HG03045 (cell line): ENCODE measurements around the gene NEDD4.
"Not testable (repeated sequence)": the region's sequence is repeated elsewhere in the genome, so short reads cannot be mapped to it uniquely, and the experiment has no call there.

Experiments
- ATAC-seq: cut with Tn5 transposase; IDR thresholded peaks from one replicate; pipeline ENCODE4 v1.9.1; 2021; ENCODE audit warnings: mild to moderate bottlenecking, moderate library complexity; ENCODE audit not compliant: unreplicated experiment

NEDD4 gene

DNA sequence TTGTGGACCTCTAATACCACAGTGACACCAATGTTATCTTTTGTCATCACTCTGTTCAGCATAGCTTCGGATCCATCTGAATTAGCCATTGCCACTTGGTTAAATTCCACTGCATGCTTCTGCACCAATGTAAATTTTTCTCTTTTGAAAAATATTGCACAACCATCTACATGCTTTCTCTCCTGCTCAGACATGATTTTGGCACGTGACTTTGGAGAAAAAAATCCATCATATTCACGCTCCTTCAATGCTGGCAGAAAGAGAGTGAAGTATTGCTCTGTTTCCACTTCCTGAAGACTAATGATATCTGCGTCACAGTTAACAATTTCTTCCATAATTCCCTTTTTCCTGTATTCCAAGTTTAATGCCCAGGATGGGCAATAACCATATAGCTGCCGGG lies 13.0 kb upstream of the NEDD4 start:
- not testable (repeated sequence) for ATAC-seq

DNA sequence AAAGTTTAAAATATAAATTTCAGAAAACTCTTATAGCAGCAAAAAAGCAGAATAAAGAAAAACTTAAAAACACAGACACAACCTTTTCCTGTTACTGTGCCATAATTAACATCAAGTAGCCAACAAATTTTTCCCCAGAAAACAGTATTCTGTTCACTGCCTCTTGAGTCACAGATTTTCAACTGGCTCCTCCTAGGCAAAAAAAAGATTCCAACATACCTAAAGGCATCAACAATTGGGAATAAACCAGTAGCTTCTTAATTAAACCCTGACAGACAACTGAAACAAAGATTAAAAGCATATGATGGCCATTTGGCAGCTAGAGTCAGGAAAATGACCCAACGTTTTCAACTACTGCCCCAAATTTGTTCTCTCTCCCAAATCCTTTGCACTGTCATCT lies 10.9 kb upstream of the NEDD4 start:
- not testable (repeated sequence) for ATAC-seq

DNA sequence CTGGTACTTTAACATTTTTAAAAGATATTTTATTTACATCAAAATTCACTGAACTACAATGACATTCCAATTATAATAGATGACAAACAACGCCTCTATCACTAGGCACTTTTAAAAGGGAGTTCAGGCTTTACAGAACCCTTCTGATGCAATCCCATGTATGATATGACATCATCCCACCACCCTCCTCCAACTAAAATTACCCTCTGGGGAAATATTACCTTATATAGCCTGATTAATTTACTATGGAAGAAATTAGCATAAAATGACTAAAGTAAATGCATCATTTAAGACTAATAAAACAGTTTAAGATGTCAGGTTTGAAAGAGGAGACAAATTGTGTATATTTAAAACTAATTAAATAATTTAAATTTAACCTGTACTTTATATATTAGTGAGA lies 10.4 kb upstream of the NEDD4 start:
- not testable (repeated sequence) for ATAC-seq

DNA sequence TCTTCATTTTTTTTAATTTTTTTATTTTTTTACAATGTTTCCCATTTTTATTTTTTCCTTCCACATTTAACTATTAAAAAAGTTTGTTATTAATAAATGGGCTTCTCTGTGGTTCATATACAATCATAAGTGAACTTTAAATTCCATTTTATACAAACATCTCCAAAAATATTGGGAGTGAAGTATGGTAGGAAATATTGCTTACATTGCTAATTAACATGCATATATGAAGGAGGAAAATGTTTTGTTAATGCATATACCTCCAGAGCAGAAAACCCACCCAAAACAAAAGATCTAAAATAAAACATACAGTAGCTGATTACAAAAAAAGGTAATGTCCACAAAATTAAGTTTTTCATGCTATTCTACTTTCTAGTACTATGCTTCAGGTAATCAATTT lies 9.9 kb upstream of the NEDD4 start:
- ATAC-seq, result not testable (repeated sequence)

DNA sequence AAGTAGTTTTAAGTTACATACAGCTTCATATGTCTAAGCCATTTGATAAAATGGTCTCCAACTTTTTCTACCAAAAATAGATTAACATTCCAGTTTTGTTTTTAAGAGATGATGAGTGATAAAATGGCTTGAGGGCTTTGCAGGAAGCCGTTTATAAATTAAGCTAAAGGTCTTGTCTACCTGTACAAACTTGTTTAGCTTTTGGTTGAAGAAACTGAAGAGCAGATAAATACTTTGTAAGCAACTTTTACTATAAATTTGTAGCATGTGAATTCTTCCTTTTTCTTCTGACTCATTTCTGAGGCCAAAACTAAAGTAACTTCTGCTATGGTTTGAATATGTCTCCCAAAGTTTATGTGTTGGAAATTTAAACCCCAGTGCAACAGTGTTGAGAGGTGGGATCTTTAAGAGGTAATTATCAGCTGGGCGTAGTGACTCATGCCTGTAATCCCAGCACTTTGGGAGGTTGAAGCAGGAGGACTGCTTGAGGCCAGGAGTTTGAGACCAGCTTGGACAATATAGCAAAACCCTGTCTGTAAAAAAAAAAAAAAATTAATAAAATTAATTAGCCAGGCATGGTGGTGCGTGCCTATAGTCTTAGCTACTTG lies 8.2 kb upstream of the NEDD4 start:
- ATAC-seq, result no peak

DNA sequence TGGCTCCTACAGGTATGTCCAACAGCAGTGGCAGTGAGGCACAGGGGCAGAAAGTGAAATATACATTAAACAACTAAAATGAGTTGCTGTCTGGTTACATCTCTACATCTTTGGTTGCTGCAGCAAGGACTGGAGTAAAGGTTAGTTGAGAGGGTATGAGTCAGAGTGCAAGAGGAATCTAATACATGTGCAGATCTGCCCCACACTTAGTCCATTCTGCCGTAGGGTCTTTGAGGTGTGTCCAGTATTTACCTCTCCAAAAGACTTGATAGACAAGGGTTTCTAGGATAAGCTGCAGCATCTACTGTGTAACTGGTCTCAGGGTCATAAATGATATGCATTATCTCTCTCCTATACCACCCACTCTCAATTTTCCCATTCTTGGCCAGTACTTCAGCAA lies 6.2 kb upstream of the NEDD4 start:
- no peak for ATAC-seq

DNA sequence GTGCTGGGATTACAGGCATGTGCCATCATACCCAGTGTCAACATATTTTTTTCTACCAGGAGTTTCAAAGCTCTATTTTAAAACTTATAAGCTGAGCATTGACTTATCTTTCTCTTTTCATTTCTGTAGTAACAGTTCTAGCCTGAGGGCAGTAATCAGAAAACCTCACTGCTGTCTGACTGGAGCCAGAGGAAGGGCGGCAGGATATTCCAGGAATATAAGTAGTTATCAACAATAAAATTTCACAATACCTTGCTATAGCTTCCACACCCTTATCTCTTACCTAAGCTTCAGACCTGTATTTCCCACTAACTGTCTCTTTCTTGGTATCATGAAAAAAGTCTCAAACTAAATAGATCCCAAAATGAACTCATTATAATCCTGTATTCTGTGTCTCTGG lies 5.1 kb upstream of the NEDD4 start:
- ATAC-seq, result no peak

DNA sequence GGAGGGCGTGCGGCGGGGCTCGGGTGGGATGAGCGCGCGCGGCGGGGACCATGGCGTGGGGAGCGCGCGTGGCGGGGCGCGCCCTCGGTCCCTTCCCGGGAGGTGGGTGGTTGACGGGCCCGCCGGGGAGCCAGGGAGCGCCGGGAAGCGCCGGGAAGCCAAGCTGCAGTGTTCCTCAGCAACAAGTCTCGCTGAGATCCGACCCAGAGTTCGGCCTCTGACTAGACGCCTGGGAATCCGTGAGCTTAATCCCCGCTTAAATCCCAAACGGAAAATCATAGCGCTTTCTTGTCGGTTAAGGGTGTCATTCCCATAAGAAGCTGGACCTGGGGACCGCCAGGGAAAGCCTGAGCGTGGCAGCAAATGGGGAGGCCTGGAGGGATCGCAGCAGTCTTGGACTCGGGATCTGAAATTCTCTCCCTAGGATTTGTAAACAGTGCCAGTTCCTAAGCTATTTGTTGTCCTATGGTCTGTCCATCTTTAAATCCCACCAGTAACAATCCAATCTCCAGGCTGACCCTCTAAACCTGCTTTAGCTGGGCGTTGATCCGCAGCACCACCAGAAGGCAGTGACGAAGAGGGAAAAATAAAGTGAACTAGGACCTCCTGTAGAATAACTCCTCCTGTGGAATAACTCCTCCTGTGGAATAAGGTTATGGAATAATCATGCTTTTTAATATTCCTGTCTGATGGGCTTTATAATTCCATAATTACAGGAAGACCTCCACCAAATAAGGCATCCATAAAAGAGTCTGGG lies 570 bp upstream of the NEDD4 start:
- ATAC-seq, result no peak

DNA sequence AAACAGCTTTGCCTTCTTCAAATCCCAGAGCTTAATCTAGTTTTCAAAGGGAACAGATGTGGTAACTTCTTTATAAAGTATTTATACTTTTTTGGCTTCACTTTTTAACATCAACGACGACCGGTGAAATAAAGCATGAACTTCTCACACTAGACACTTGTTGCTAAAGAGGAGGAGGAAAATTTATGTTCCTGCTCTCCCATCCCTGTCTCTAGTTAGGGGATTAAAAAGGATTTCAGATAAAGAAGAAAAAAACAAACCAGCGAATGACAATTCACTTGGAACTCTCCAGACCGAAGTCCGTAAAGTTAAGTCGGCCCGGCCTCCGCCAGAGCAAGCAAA lies 672 bp downstream of the NEDD4 start:
- no peak for ATAC-seq

DNA sequence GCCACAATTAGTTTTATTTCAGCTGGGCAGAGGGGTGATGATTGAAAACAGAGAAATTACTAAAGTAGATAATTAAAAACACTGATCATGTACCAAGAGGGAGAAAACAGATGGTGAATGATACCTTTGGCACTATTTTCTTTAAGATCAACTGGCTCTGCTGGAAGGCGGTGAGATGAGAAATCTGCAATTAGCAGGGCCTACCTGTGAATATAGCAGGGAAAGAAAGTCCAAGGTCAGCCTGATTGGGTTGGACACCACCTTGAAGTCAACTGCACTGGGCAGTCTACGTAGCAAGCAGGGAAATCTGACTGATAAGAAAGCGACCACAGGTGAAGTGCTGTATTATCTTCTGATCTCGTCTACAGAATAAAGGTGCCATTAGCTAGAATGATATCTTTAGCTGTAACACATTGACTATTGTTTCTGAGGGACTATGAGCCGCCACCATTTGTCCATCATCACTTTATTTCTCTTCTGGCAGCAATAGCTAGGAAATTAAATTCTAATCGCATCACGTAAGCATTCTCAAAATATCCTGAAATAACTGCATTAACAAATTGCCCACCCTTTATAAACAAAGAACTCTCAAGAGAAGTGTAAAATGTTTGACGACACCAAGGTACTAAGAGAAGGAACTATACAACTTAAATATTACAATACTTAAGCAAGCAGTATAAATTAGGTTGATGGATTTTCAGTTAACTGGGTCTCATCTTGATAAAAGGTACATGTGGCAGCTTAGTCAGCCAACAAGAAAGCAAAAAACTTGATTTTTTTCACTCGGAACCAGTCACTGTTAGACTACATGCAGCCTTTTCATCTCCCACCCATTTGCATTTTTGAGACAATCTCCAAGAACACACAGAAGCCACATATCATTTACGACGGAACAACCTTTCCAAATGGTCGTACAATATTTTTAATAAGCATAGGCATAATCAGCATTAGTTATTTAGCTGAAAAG lies 1.3 kb downstream of the NEDD4 start:
- ATAC-seq, result no peak

DNA sequence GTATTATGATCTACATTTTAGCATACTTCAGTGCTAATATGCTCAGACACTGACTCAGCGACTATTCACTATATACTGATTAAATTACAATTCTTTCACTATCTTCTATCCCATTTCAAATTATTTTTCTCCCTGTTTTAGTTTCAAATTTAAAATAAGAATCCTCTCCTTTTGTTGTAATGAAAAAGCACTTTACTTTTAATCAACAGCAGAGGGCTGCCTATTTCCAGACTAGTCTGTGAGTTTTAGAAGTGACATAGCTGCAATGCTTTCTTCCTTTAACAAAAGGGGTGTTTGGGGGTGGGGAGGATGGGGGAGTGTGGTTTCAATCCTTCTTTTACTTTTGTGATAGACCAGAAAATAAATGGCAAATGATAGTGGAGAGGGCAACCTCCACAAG lies 2.4 kb downstream of the NEDD4 start:
- ATAC-seq, result no peak

DNA sequence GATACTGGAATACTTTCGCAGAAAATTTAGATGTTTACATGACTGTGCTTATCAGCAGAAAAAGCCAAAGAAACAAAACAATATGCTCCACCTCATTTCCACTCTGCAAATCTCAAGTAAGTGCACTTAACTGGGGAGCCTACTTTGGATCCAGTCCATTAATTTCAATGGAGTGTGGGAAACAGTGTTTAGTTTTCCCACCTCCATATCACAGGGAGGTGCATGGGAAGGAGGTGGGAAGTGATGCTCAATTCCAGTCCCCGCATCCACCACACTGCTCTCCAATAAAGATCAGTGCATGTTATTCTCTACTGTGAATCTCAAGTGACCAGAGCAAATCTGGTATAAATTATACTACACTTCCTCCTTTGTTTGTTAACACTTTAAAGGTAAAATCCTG lies 2.9 kb downstream of the NEDD4 start:
- no peak for ATAC-seq

DNA sequence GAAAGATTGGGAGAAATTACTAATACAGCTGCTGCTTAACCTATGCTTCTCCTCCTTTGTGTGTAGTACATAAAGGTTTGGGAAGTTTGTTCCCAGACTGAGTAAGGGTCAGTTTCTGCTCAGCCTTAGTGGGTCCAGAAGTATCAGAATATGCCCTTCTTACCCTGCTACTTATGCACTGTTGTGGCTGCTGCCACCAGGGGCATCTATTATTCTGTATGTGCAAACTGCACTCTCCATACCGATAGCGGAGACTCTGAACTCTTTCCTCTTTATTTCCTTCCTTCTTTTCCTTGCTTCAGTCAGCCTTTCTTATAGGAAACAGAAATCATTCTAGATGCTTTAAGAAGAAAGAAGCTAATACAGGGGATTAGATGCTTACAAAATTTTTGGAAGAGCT lies 4.0 kb downstream of the NEDD4 start:
- ATAC-seq, result no peak

DNA sequence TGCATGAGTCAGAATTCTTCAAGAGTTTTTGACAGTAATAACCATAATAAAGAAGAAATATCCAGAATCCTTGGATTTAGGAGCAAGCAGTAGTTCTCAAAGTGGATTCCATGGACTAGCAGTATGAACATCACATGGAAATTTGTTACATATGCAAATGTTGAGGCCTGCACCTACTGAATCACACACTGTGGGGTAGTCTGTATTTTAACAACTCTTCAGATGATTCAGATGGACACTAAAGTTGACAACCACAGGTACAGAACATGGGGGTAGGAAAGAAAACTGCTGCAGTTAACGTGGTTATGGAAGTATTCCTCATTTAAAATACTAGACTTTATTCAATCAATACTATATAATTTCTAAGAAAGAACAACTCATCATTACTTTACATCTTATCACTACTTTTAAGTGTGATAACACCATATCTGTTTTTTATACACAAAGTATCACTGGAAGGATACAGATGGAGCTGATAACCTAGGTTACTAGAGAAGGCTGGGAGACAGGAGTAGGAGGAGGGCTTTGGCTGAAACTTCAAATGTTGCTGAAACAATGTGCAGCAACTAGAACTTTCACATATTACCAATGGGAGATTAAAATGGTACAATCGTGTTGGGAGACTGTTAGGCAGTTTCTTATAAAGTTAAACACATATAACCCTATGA lies 11.7 kb downstream of the NEDD4 start:
- no peak for ATAC-seq

DNA sequence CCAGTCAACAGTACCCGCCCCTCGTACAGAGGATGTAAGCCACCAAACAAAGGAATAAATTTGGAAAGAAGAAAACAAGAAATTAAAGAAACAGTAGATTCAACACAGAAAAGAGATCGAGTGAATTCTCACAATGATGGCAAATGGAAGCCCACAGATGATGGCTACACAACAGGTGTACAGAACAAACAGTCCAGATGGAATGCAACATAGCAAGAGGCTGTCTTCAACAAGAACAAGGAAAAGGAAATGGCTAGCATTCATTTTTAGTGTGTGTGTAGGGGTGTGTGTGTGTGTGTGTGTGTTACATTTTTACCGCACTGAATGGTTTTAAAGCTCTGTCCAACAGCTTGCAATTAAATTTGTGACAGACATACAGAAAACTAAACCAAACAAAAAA lies 12.9 kb downstream of the NEDD4 start:
- ATAC-seq, result no peak

DNA sequence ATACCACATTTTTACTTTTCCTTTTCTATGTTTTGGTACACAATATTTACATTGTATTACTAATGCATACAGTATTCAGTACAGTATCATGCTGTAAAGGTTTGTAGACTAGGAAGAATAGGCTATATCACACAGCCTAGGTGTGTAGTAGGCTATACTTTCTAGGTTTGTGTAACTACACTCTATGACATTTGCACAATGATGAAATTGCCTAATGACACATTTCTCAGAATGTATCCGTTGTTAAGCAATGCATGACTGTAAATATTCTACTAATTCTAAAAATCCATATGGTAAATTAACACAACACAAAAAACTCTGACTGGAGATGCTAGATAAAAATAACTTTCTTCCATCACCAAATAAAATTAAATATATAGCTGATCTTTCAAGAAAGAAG lies 16.2 kb downstream of the NEDD4 start:
- ATAC-seq, result no peak

DNA sequence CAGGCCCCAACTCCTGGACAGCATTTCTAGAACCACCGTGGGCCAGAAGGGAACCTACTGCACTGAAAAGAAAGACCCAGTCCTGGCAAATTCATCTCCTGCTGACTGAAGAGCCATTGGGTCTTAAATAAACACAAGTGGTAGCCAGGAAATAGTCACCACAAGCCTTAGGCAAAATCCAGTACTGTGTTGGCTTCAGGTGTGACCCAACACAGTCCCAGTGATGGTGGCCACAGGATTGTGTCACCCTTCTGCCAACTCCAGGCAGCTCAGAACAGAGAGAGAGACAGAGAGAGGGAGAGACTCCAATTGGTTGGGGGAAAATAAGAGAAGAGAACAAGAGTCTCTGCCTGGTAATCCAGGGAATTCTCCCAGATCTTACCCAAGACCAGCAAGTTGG lies 23.1 kb downstream of the NEDD4 start:
- ATAC-seq, result no peak

DNA sequence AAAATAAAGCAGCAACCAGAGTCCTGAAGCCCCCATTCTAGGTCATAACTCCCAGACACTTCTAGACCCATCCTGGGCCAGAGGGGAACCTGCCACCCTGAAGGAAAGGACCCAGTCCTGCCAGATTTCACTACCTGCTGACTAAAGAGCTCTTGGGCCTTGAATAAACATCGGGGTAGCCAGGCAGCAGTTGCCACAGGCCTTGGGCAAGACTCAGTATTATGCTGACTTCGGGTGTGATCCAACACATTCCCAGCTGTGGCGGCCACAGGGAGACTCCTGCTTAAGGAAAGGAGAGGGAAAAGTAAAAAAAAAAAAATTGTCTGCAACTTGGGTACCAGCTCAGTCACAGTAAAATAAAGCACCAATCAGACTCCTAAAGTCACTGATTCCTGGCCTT lies 23.8 kb downstream of the NEDD4 start:
- no peak for ATAC-seq

DNA sequence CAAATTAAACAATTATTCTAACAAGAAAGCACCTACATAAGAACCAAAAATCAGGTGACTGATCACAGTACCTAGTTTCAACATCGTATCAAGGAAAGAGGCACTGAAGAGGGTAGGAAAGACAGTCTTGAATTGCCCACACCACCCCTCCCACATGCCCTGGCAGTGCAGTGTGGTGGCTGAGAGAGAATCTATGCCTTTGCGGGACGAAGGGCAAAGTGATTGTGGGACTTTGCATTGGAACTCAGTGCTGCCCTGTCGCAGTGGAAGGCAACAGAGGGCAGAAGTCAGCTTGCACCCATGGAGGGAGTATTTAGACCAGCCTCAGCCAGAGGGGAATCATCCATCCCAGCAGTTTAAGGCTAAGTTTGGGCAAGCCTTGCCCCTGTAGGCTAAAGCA lies 24.5 kb downstream of the NEDD4 start:
- no peak for ATAC-seq

DNA sequence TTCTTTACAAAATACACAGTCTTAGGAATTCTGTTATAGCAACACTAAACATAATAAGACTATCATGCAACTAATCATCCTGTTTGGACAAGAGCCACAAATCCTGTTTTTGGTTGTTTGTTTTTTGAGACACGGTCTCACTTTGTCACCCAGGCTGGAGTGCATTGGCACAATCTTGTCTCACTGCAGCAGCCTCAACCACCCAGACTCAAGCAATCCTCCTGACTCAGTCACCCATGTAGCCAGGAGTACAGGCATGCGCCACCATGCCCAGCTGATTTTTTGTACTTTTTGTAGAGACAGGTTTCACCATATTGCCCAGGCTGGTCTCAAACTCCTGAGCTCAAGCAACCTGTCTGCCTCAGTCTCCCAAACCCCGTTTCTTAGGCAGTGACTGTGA lies 28.3 kb downstream of the NEDD4 start:
- no peak for ATAC-seq

DNA sequence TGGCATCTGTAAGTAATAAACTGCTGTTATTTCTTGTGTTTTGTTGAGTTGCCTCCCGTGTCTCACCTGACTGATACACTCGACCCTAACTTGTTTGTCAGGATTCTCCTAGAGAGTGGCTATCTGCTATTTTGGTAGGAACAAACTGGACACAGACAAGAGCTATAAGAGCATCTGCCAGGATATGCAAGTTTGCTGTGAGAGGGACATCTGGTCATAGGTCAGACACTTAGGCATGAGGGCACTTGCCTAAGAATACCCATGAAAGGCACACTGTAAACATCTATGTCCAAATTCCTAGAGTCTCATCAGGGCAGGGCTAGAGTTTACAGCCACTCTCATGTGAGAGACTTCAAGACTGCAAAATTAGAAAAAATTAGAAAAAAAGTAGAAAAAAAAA lies 32.5 kb downstream of the NEDD4 start:
- no peak for ATAC-seq
